GM12878 (cell line): ENCODE data around the gene RGS6. TPM values are rescaled to one million over a fixed set of nuclear protein-coding genes. Genes with fewer than 3 reads are reported as not detected.

ENCODE experiments used
- ATAC-seq: fragments of 200-7000 bp; cut with Tn5 transposase; 3 replicates; pipeline ENCODE4 v1.9.1; 2020; ENCODE audit warnings: mild to moderate bottlenecking, moderate library complexity
- BruUV-seq: library from RNA; stranded (reverse); fragments of 400-500 nt; replicated peaks from 2 replicates; lab custom pipeline; 2021; lab: Mats Ljungman, UMichigan
- CTCF ChIA-PET: fragments of 300-600 bp; sonication (Branson Sonifier 250); formaldehyde crosslinking; extraction: SDS; loops from one replicate; lab custom pipeline; 2021; ENCODE audit warnings: inconsistent platforms; lab: Yijun Ruan, JAX
- POLR2A ChIA-PET: fragments of 350-600 bp; formaldehyde crosslinking; extraction: SDS; loops from one replicate; lab custom pipeline; 2021; ENCODE audit warnings: inconsistent platforms; lab: Charles Lee
- RAD21 ChIA-PET: fragments of 300-600 bp; sonication (Branson Sonifier 250); formaldehyde crosslinking; loops from one replicate; lab custom pipeline; 2023; ENCODE audit warnings: antibody characterized with exemption; ENCODE audit not compliant: unreplicated experiment; lab: Charles Lee
- SMC1A ChIA-PET: fragments of 300-600 bp; sonication (Branson Sonifier 250); formaldehyde crosslinking; loops from one replicate; lab custom pipeline; 2023; ENCODE audit not compliant: unreplicated experiment, uncharacterized antibody; lab: Charles Lee
- DNase-seq: peaks from one replicate; pipeline ENCODE4 v3.0.0-alpha.2; 2011; ENCODE audit warnings: low read depth, low spot score
- FAIRE-seq: peaks from 3 replicates; lab custom pipeline; 2011; peaks lifted over from hg19 to GRCh38; lab: Jason Lieb, UNC
- H2AFZ ChIP-seq: 2 replicates; pipeline ENCODE4 v1.6.0; 2011; ENCODE audit warnings: low read depth, low read length, control low read depth; ENCODE audit not compliant: control insufficient read depth
- H3K27ac ChIP-seq: 2 replicates; pipeline ENCODE4 v1.5.1; 2011; ENCODE audit warnings: control low read depth; ENCODE audit not compliant: control insufficient read depth, insufficient read depth
- H3K27me3 ChIP-seq, 2 experiments: replicated peaks in 1 of 2; 2 replicates each; pipeline versions ENCODE4 v1.6.0 to v1.6.1; 2011; ENCODE audit warnings: low read length in 1 of 2; ENCODE audit not compliant: control insufficient read depth in 2 of 2, insufficient read depth in 2 of 2
- H3K36me3 ChIP-seq, 2 experiments: 2 replicates each; pipeline ENCODE4 v1.5.1; 2011; ENCODE audit warnings: low read length in 1 of 2; ENCODE audit not compliant: control insufficient read depth in 2 of 2, insufficient read depth in 2 of 2
- H3K4me1 ChIP-seq: 2 replicates; pipeline ENCODE4 v1.6.1; 2011; ENCODE audit warnings: mild to moderate bottlenecking, low read length, moderate library complexity, mixed read lengths; ENCODE audit not compliant: control insufficient read depth, insufficient read depth
- H3K4me2 ChIP-seq: 2 replicates; pipeline ENCODE4 v1.6.0; 2011; ENCODE audit warnings: control low read depth; ENCODE audit not compliant: control insufficient read depth, insufficient read depth
- H3K4me3 ChIP-seq: fragments of 200-600 bp; sonication (generic); 2 replicates; pipeline ENCODE4 v1.5.1; 2016
- H3K79me2 ChIP-seq: 2 replicates; pipeline ENCODE4 v1.6.0; 2011; ENCODE audit warnings: low read length; ENCODE audit not compliant: control insufficient read depth, insufficient read depth
- H3K9ac ChIP-seq: 2 replicates; pipeline ENCODE4 v1.8.0; 2011; ENCODE audit warnings: low read length, control low read depth, mixed read lengths; ENCODE audit not compliant: control insufficient read depth, insufficient read depth
- H3K9me3 ChIP-seq: replicated peaks from 3 replicates; pipeline ENCODE4 v1.5.1; 2011; ENCODE audit warnings: mild to moderate bottlenecking, low read length; ENCODE audit not compliant: control insufficient read depth, insufficient read depth
- H4K20me1 ChIP-seq: 2 replicates; pipeline ENCODE4 v1.6.0; 2011; ENCODE audit not compliant: control insufficient read depth, insufficient read depth
- ATF2 ChIP-seq: IDR thresholded peaks from 2 replicates; pipeline ENCODE4 v1.6.1; 2012; ENCODE audit warnings: low read length, inconsistent platforms
- CBX3 ChIP-seq: fragments of 200-600 bp; sonication (generic); IDR thresholded peaks from 2 replicates; pipeline ENCODE4 v1.6.1; 2016; ENCODE audit warnings: low read depth, borderline replicate concordance
- KDM1A ChIP-seq: fragments of 200-600 bp; sonication (generic); IDR thresholded peaks from 2 replicates; pipeline ENCODE4 v1.6.1; 2016; ENCODE audit warnings: borderline replicate concordance
- KLF5 ChIP-seq: fragments of 450-650 bp; IDR thresholded peaks from 2 replicates; pipeline ENCODE4 v1.6.1; 2014; ENCODE audit warnings: mild to moderate bottlenecking; ENCODE audit not compliant: partially characterized antibody
- MTA3 ChIP-seq: IDR thresholded peaks from 2 replicates; pipeline ENCODE4 v1.6.1; 2012; ENCODE audit warnings: low read length, inconsistent platforms, borderline replicate concordance
- MYC ChIP-seq: IDR thresholded peaks from 2 replicates; pipeline ENCODE4 v1.6.1; 2011; ENCODE audit warnings: mild to moderate bottlenecking, low read length, moderate library complexity, inconsistent platforms; ENCODE audit not compliant: insufficient read depth, insufficient replicate concordance, insufficient read length, severe bottlenecking
- NKRF ChIP-seq: fragments of 450-650 bp; conservative IDR thresholded peaks from 2 replicates; pipeline ENCODE4 v1.6.1; 2017; ENCODE audit warnings: mild to moderate bottlenecking, moderate library complexity
- PBX3 ChIP-seq: IDR thresholded peaks from 2 replicates; pipeline ENCODE4 v1.6.1; 2011; ENCODE audit warnings: mild to moderate bottlenecking, low read depth, low read length, moderate library complexity; ENCODE audit not compliant: insufficient replicate concordance
- RB1 ChIP-seq: fragments of 450-650 bp; formaldehyde crosslinking; IDR thresholded peaks from 2 replicates; pipeline ENCODE4 v1.6.1; 2017; ENCODE audit warnings: mild to moderate bottlenecking, borderline replicate concordance
- RFX5 ChIP-seq: IDR thresholded peaks from 2 replicates; pipeline ENCODE4 v1.6.1; 2011; ENCODE audit warnings: low read depth, low read length, improper control_type of control experiment
- SRF ChIP-seq, 2 experiments: IDR thresholded peaks; 2 replicates each; pipeline ENCODE4 v1.6.1; 2011; ENCODE audit warnings: low read depth in 2 of 2, low read length in 2 of 2, mild to moderate bottlenecking in 1 of 2, moderate library complexity in 1 of 2
- TCF12 ChIP-seq: IDR thresholded peaks from 2 replicates; pipeline ENCODE4 v1.6.1; 2011; ENCODE audit warnings: low read depth, mild to moderate bottlenecking, low read length
- TCF3 ChIP-seq: IDR thresholded peaks from 2 replicates; pipeline ENCODE4 v1.6.1; 2012; ENCODE audit warnings: low read depth, mild to moderate bottlenecking, low read length, borderline replicate concordance; ENCODE audit not compliant: insufficient read depth
- TCF7 ChIP-seq: IDR thresholded peaks from 2 replicates; pipeline ENCODE4 v1.6.1; 2014; ENCODE audit warnings: antibody characterized with exemption, borderline replicate concordance
- WRNIP1 ChIP-seq: IDR thresholded peaks from 2 replicates; pipeline ENCODE4 v1.6.1; 2011; ENCODE audit warnings: low read depth, low read length, improper control_type of control experiment, borderline replicate concordance
- ZBTB4 ChIP-seq: fragments of 450-650 bp; formaldehyde crosslinking; IDR thresholded peaks from 2 replicates; pipeline ENCODE4 v1.4.0; 2022; ENCODE audit warnings: mild to moderate bottlenecking, moderate library complexity
- ZNF622 ChIP-seq: fragments of 450-650 bp; IDR thresholded peaks from 2 replicates; pipeline ENCODE4 v1.6.1; 2017; ENCODE audit warnings: mild to moderate bottlenecking, inconsistent platforms
- WGBS: methylation state at CpG from one replicate; pipeline ENCODE4 v1.1.6; 2016; ENCODE audit warnings: low lambda C conversion rate; ENCODE audit not compliant: insufficient replicate concordance, insufficient coverage; ENCODE audit errors: missing lambda C conversion rate; 5-methylcytosine and 5-hydroxymethylcytosine counted together
- in situ Hi-C: fragments of 300-500 bp; cut with MboI; formaldehyde crosslinking; loops from 9 replicates; pipeline ENCODE4 v1.14.3; 2018; ENCODE audit warnings: mixed read lengths
- intact Hi-C: fragments of 100-400 bp; cut with micrococcal nuclease; formaldehyde crosslinking; loops from one replicate; pipeline ENCODE4 v1.14.2; 2022; ENCODE audit not compliant: unreplicated experiment
- polyA plus RNA-seq, 11 experiments: library from polyadenylated mRNA; depleted of rRNA in 4 of 11; unstranded in 6 of 11; stranded (reverse) in 5 of 11; fragments of >200 nt; fragmentation: Nextera tagmentation in 4 of 11; fragmentation: Illumina TruSeq in 1 of 11; extraction: Ambion mirVana in 4 of 11; extraction: Trizol in 1 of 11; gene quantifications; 1 replicate in 1 of 11; 2 replicates in 10 of 11; pipeline versions ENCODE4 v1.2.1 to v1.2.3, GENCODE V29; 2011 to 2016; ENCODE audit warnings: inconsistent platforms in 2 of 11, missing spikeins in 2 of 11, low read depth in 1 of 11
- total RNA-seq, 4 experiments: library from RNA; depleted of rRNA in 3 of 4; stranded (reverse); fragments of >200 nt in 3 of 4; fragmentation: Illumina TruSeq in 1 of 4; extraction: Trizol in 1 of 4; gene quantifications; 2 replicates each; pipeline versions ENCODE4 v1.2.1 to v1.2.3, GENCODE V29; 2013 to 2021

The RGS6 gene
- total and polyA plus RNA-seq, 10 of the 15 experiments (the other 5 are each of a cell fraction or from before 2014, with no cell fraction given): 3.9 to 18.1 (median 12.4) TPM

DNA sequence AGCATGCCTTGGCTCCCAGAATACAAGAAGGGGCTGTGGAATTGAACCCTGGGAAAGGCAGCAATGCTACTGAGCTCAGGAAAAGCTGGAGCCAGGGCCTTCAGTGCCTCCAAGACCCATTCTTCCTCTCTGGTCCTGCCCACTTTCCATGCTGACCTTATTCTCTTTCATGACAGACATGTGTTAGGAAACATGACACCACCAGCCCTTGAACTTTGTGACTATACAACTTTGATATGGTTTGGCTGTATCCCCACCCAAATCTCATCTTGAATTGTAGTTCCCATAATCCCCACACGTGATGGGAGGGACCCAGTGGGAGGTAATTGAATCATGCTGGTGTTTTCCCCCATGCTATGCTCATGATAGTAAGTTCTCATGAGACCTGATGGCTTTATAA is 553.5 kb downstream of the RGS6 start:
- ChIA-PET SMC1A (no interaction called here), CTCF (interaction anchor here (1.1 to 2.0 kb wide), 2 partner anchors 9 to 28 kb away, joined by 3 to 7 read pairs; no protein-coding TSS in a partner anchor), POLR2A (no interaction called here), RAD21 (no interaction called here)
- no TSS peak for BruUV-seq
- Histone ChIP-seq H3K4me1 (peaks cover 9% of the 10 kb centered on the region), H3K9ac (no peak overlapping the region), H3K4me3 (no peak overlapping the region), H3K27ac (no peak overlapping the region), H4K20me1 (no peaks in the 10 kb centered on the region), H3K27me3 (no peaks in the 10 kb centered on the region), H2AFZ (no peak overlapping the region), H3K4me2 (no peak overlapping the region), H3K79me2 (no peaks in the 10 kb centered on the region), H3K9me3 (peaks cover 31% of the 10 kb centered on the region), H3K36me3 (no peaks in the 10 kb centered on the region; a peak in 1 of 4 replicates)
- DNase-seq: no peak
- 12% methylated on average over 1 of the region's 1 CpG for WGBS
- intact Hi-C loops: no loop called here
- FAIRE-seq: no peak
- no peak for ATAC-seq
- in situ Hi-C loops: no loop called here
- no peak for TF ChIP-seq ZBTB4 (CRISPR knock-in tag)
- no peak for TF ChIP-seq CBX3
- no peak for TF ChIP-seq TCF7
- no peak for TF ChIP-seq MTA3
- no peak for TF ChIP-seq SRF (IDR thresholded peaks at IDR 0.05; ENCODE audit: low read depth in 2 of 2, low read length in 2 of 2)
- no peak for TF ChIP-seq RB1
- TF ChIP-seq TCF3: no peak
- no peak for TF ChIP-seq ATF2
- TF ChIP-seq MYC: no peak
- TF ChIP-seq ZNF622: no peak
- no peak for TF ChIP-seq KDM1A
- TF ChIP-seq KLF5: no peak
- TF ChIP-seq RFX5: no peak
- TF ChIP-seq TCF12: no peak
- TF ChIP-seq PBX3: no peak
- TF ChIP-seq NKRF: no peak
- TF ChIP-seq WRNIP1: no peak
